Measurements from ENCODE around the gene MS4A4E.

- TF ChIP-seq REST (IDR thresholded peaks at IDR 0.05; ENCODE audit: insufficient read depth in 1 of 2, low read depth in 2 of 2, low read length in 2 of 2) (no peak), SIN3A (IDR thresholded peaks at IDR 0.05; ENCODE audit: borderline replicate concordance, insufficient read depth, low read length) (no peak)
Measured at GRCh38 chr11:60182541-60183330, 60.2 kb downstream of the MS4A4E start, which contains the start of gene MS4A6A.
